Urinary bladder (tissue), 4 donors: Measurements from ENCODE around the gene EBF4. TPM values are rescaled to one million over a fixed set of nuclear protein-coding genes. Genes with fewer than 3 reads are reported as not detected.

ENCODE experiments used
- DNase-seq: peaks from one replicate; pipeline ENCODE4 v3.0.0-alpha.2; 2015; ENCODE audit errors: extremely low spot score
- H3K27ac ChIP-seq: one replicate; pipeline ENCODE4 v1.5.1; 2013; ENCODE audit warnings: low read depth, mild to moderate bottlenecking, moderate library complexity
- H3K36me3 ChIP-seq: one replicate; pipeline ENCODE4 v1.6.1; 2013; ENCODE audit warnings: mild to moderate bottlenecking, moderate library complexity; ENCODE audit not compliant: insufficient read depth
- H3K4me1 ChIP-seq: one replicate; pipeline ENCODE4 v1.6.1; 2013; ENCODE audit warnings: mild to moderate bottlenecking, moderate library complexity; ENCODE audit not compliant: insufficient read depth
- H3K4me3 ChIP-seq: one replicate; pipeline ENCODE4 v1.5.1; 2013; ENCODE audit warnings: low read depth, low read length
- whole genome bisulfite sequencing: extraction: QIAGEN DNeasy Blood & Tissue Kit; methylation state at CpG from one replicate; pipeline ENCODE4 v1.1.7; 2013; 5-methylcytosine and 5-hydroxymethylcytosine counted together
- polyA plus RNA-seq: library from polyadenylated mRNA; stranded (reverse); fragments of 200-250 nt; gene quantifications from one replicate; pipeline ENCODE4 v1.2.3, GENCODE V29; 2013
- total RNA-seq: library from RNA; depleted of rRNA; stranded (reverse); fragments of >200 nt; gene quantifications from one replicate; pipeline ENCODE4 v1.2.3, GENCODE V29; 2014
- donor health status: healthy with polysubstance abuse.
- donor health status: healthy.

Gene EBF4
- total and polyA plus RNA-seq, 2 donors = 9.3 to 28.9 TPM

DNA sequence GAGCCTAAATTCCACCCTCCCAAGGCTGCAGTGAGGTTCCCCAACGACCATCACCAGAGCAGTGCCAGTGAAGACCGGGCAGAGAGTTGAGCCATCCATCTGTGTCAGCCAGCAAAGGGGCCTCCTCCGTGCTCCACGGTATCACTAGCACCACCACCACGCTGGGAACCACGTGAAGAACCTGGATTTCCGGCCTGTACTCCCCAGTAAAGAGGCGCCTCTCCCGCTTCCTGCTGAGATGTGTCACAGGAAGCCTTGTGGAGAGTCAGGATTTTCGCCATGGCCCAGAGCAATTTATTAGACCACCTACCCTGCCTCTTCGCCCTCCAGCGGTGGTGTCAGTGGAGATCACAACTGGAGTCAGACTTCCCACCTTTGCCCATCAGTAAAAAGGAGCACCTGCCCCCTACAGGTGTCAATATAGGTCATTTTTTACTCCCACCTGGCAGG, 79.1 kb downstream of the EBF4 start:
- DNase-seq = no peak
- Histone ChIP-seq H3K27ac (no peak overlapping the region), H3K4me3 (no peak overlapping the region), H3K4me1 (no peaks in the 10 kb centered on the region), H3K36me3 (no peaks in the 10 kb centered on the region)
- 45% methylated on average over 12 of the region's 12 CpGs for WGBS

- Histone ChIP-seq H3K4me3 (no peak overlapping the region), H3K4me1 (no peaks in the 10 kb centered on the region), H3K36me3 (no peaks in the 10 kb centered on the region), H3K27ac (no peak overlapping the region)
- WGBS = 89% methylated on average over 9 of the region's 9 CpGs
- DNase-seq = no peak
These were observed 81.2 kb downstream of the EBF4 start for GRCh38 chr20:2773812-2774211.

DNA sequence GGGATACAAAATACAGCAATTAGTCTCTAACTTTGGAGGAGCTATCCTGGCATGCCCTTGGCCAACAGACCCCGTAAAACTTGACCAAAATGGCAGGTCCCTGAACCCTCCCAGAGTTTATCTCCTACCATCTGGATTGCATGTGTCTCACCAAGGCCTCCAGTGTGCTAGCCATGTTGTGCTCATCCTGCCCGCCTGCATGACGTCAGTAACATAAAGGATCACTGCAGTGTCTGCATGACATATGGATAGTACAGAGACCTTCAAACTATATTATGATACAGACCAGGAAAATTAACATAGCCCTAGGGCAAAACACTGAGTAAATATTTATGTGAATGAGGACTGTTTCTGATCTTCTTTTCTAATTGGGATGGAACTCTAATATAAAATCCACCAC, 82.6 kb downstream of the EBF4 start:
- no peaks in the 10 kb centered on the region for H3K36me3 ChIP-seq
- WGBS = 82% methylated on average over 3 of the region's 3 CpGs
- H3K4me1 ChIP-seq = no peaks in the 10 kb centered on the region
- H3K27ac ChIP-seq = no peak overlapping the region
- no peak overlapping the region for H3K4me3 ChIP-seq
- DNase-seq = no peak

DNA sequence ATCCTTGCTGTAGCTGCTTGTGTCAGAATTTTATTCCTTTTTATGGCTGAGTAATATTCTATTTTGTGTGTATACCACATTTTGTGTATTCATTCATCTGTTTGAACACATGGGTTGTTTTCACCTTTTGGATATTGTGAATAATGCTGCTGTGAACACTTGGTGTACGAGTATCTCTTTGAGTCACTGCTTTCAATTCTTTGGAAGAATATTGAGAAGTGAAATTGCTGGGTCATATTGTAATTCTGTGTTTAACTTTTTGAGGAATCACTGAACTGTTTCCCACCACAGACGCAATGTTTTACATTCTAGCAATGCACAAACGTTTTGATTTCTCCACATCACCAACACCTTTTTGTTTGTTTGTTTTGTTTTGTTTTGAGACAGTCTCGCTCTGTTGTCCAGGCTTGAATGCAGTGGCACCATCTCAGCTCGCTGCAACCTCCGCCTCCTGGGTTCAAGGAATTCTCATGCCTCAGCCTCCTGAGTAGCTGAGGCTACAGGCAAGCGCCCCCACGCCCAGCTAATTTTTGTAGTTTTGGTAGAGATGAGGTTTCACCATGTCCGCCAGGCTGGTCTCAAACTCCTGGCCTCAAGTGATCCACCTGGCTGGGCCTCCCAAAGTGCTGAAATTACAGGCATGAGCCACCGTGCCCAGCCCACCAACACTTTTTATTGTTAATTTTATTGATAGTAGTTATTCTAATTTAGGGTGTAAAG, 86.2 kb downstream of the EBF4 start:
- Histone ChIP-seq H3K4me1 (no peaks in the 10 kb centered on the region), H3K4me3 (no peak overlapping the region), H3K36me3 (no peaks in the 10 kb centered on the region), H3K27ac (no peak overlapping the region)
- 83% methylated on average over 10 of the region's 10 CpGs for WGBS
- DNase-seq = no peak

DNA sequence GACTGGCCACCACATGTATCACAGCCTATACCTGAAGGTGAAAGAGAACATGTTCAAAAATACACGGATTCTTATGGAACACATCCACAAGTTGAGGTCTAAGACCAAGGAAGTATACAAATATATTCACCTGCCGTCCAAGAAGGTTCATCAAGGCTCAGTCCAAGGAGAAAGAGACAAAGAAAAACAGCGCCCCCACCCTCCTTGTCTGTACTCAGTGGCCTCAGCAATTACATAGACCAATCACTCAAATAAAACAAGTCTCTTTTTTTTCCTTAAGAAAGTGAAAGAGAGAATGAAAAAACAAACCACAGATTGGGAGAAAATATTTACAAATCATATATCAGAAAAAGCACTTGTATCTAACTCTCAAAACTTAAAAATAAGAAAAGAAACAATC, 88.4 kb downstream of the EBF4 start:
- Histone ChIP-seq H3K4me3 (no peak overlapping the region), H3K27ac (no peak overlapping the region), H3K36me3 (no peaks in the 10 kb centered on the region), H3K4me1 (no peaks in the 10 kb centered on the region)
- DNase-seq = no peak
- 29% methylated on average over 3 of the region's 3 CpGs for WGBS

- 84% methylated on average over 6 of the region's 6 CpGs for WGBS
- DNase-seq = no peak
These were observed 91.5 kb downstream of the EBF4 start for GRCh38 chr20:2783908-2784566.

DNA sequence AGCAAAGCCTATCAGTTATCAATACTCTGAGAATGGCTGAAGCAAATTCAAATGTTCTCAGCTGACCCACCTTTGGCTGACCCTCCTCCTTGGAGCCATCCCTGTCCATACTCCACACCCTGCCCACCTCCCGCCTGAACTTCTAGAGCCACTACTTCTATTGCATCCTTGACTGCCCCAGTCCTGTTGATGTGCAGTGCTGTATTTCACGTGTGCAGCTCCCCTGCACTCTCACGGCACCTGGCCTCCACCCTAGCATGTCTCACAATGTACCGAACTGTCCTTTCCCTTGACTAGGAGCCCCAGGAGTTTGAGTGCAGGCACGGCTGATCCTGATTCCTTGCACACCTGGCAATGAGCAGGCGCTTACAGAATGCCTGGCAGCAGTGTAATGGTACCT, 100.9 kb downstream of the EBF4 start:
- WGBS = 90% methylated on average over 6 of the region's 6 CpGs

More at GRCh38 chr20:2783908-2784566, 91.5 kb downstream of the EBF4 start:
- no peak overlapping the region for H3K4me3 ChIP-seq
- H3K36me3 ChIP-seq = no peaks in the 10 kb centered on the region
- H3K27ac ChIP-seq = no peak overlapping the region
- H3K4me1 ChIP-seq = no peaks in the 10 kb centered on the region

GRCh38 chr20:2794202-2794748, 101.7 kb downstream of the EBF4 start:
- DNase-seq = no peak
- Histone ChIP-seq H3K4me3 (no peak overlapping the region), H3K36me3 (no peaks in the 10 kb centered on the region), H3K27ac (no peak overlapping the region), H3K4me1 (no peaks in the 10 kb centered on the region)
- WGBS = 87% methylated on average over 23 of the region's 23 CpGs

More for the DNA sequence above, 100.9 kb downstream of the EBF4 start:
- H3K36me3 ChIP-seq = no peaks in the 10 kb centered on the region
- H3K4me3 ChIP-seq = no peak overlapping the region
- DNase-seq = no peak
- H3K4me1 ChIP-seq = no peaks in the 10 kb centered on the region
- H3K27ac ChIP-seq = no peak overlapping the region

DNA sequence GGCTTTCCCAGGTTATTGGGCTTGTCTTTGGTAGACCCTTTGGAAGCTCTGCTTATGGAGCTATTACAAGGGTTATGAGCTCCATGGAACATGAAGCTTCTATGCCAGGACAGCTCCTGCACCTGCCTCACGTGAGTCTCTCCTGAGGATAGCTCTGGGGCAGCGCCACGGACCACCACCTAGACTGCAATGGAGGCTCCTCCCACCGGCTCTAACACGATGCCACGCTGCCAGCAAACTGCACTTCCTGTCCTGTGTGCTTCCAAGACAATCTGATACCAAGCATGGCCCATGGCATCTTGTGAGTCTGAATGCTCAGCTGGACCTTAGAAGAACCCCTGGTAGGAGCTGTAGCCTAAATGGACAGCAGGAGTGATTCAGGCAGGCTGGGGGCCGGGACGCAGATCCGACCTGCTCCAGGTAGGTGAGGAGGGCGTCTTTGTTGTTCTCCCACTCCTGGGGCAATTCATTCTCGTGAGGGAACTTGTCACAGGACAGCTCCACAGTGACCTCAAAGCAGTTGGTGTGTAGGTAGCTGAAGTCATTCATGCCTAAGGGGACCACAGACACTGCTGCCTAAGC, 102.4 kb downstream of the EBF4 start:
- WGBS = 83% methylated on average over 11 of the region's 11 CpGs
- no peak for DNase-seq
- Histone ChIP-seq H3K36me3 (no peaks in the 10 kb centered on the region), H3K27ac (no peak overlapping the region), H3K4me3 (no peak overlapping the region), H3K4me1 (no peaks in the 10 kb centered on the region)

- 83% methylated on average over 24 of the region's 24 CpGs for WGBS
- Histone ChIP-seq H3K4me3 (no peak overlapping the region), H3K4me1 (no peaks in the 10 kb centered on the region), H3K36me3 (no peaks in the 10 kb centered on the region), H3K27ac (no peak overlapping the region)
- DNase-seq = no peak
These were observed 102.9 kb downstream of the EBF4 start for GRCh38 chr20:2795451-2795850.

GRCh38 chr20:2796011-2796660, 103.6 kb downstream of the EBF4 start:
- DNase-seq = no peak
- H3K4me3 ChIP-seq = no peak overlapping the region
- 93% methylated on average over 20 of the region's 20 CpGs for WGBS
- H3K36me3 ChIP-seq = no peaks in the 10 kb centered on the region
- H3K27ac ChIP-seq = no peak overlapping the region
- no peaks in the 10 kb centered on the region for H3K4me1 ChIP-seq

GRCh38 chr20:2797136-2797983, 104.8 kb downstream of the EBF4 start:
- DNase-seq = no peak
- 85% methylated on average over 16 of the region's 16 CpGs for WGBS
- Histone ChIP-seq H3K4me1 (no peaks in the 10 kb centered on the region), H3K36me3 (no peaks in the 10 kb centered on the region), H3K27ac (no peak overlapping the region), H3K4me3 (no peak overlapping the region)
